GM12878 (cell line): ENCODE results near the gene IGF2R. TPM values are rescaled to one million over a fixed set of nuclear protein-coding genes. Genes with fewer than 3 reads are reported as not detected.

Source experiments
- ATAC-seq: fragments of 200-7000 bp; cut with Tn5 transposase; 3 replicates; pipeline ENCODE4 v1.9.1; 2020; ENCODE audit warnings: mild to moderate bottlenecking, moderate library complexity
- BruUV-seq: library from RNA; stranded (reverse); fragments of 400-500 nt; replicated peaks from 2 replicates; lab custom pipeline; 2021; lab: Mats Ljungman, UMichigan
- CTCF ChIA-PET: fragments of 300-600 bp; sonication (Branson Sonifier 250); formaldehyde crosslinking; extraction: SDS; loops from one replicate; lab custom pipeline; 2021; ENCODE audit warnings: inconsistent platforms; lab: Yijun Ruan, JAX
- POLR2A ChIA-PET: fragments of 350-600 bp; formaldehyde crosslinking; extraction: SDS; loops from one replicate; lab custom pipeline; 2021; ENCODE audit warnings: inconsistent platforms; lab: Charles Lee
- RAD21 ChIA-PET: fragments of 300-600 bp; sonication (Branson Sonifier 250); formaldehyde crosslinking; loops from one replicate; lab custom pipeline; 2023; ENCODE audit warnings: antibody characterized with exemption; ENCODE audit not compliant: unreplicated experiment; lab: Charles Lee
- SMC1A ChIA-PET: fragments of 300-600 bp; sonication (Branson Sonifier 250); formaldehyde crosslinking; loops from one replicate; lab custom pipeline; 2023; ENCODE audit not compliant: unreplicated experiment, uncharacterized antibody; lab: Charles Lee
- DNase-seq: peaks from one replicate; pipeline ENCODE4 v3.0.0-alpha.2; 2011; ENCODE audit warnings: low read depth, low spot score
- FAIRE-seq: peaks from 3 replicates; lab custom pipeline; 2011; peaks lifted over from hg19 to GRCh38; lab: Jason Lieb, UNC
- H2AFZ ChIP-seq: 2 replicates; pipeline ENCODE4 v1.6.0; 2011; ENCODE audit warnings: low read depth, low read length, control low read depth; ENCODE audit not compliant: control insufficient read depth
- H3K27ac ChIP-seq: 2 replicates; pipeline ENCODE4 v1.5.1; 2011; ENCODE audit warnings: control low read depth; ENCODE audit not compliant: control insufficient read depth, insufficient read depth
- H3K27me3 ChIP-seq, 2 experiments: replicated peaks in 1 of 2; 2 replicates each; pipeline versions ENCODE4 v1.6.0 to v1.6.1; 2011; ENCODE audit warnings: low read length in 1 of 2; ENCODE audit not compliant: control insufficient read depth in 2 of 2, insufficient read depth in 2 of 2
- H3K36me3 ChIP-seq, 2 experiments: 2 replicates each; pipeline ENCODE4 v1.5.1; 2011; ENCODE audit warnings: low read length in 1 of 2; ENCODE audit not compliant: control insufficient read depth in 2 of 2, insufficient read depth in 2 of 2
- H3K4me1 ChIP-seq: 2 replicates; pipeline ENCODE4 v1.6.1; 2011; ENCODE audit warnings: mild to moderate bottlenecking, low read length, moderate library complexity, mixed read lengths; ENCODE audit not compliant: control insufficient read depth, insufficient read depth
- H3K4me2 ChIP-seq: 2 replicates; pipeline ENCODE4 v1.6.0; 2011; ENCODE audit warnings: control low read depth; ENCODE audit not compliant: control insufficient read depth, insufficient read depth
- H3K4me3 ChIP-seq: fragments of 200-600 bp; sonication (generic); 2 replicates; pipeline ENCODE4 v1.5.1; 2016
- H3K79me2 ChIP-seq: 2 replicates; pipeline ENCODE4 v1.6.0; 2011; ENCODE audit warnings: low read length; ENCODE audit not compliant: control insufficient read depth, insufficient read depth
- H3K9ac ChIP-seq: 2 replicates; pipeline ENCODE4 v1.8.0; 2011; ENCODE audit warnings: low read length, control low read depth, mixed read lengths; ENCODE audit not compliant: control insufficient read depth, insufficient read depth
- H3K9me3 ChIP-seq: replicated peaks from 3 replicates; pipeline ENCODE4 v1.5.1; 2011; ENCODE audit warnings: mild to moderate bottlenecking, low read length; ENCODE audit not compliant: control insufficient read depth, insufficient read depth
- H4K20me1 ChIP-seq: 2 replicates; pipeline ENCODE4 v1.6.0; 2011; ENCODE audit not compliant: control insufficient read depth, insufficient read depth
- BRCA1 ChIP-seq: IDR thresholded peaks from 2 replicates; pipeline ENCODE4 v1.6.1; 2011; ENCODE audit warnings: low read depth, low read length, improper control_type of control experiment
- CEBPZ ChIP-seq: fragments of 150-350 bp; IDR thresholded peaks from 2 replicates; pipeline ENCODE4 v1.6.1; 2016; ENCODE audit warnings: low read depth, low read length
- EED ChIP-seq: sonication (generic); IDR thresholded peaks from 2 replicates; pipeline ENCODE4 v1.6.1; 2016; ENCODE audit warnings: antibody characterized with exemption, low read depth
- FOS ChIP-seq: IDR thresholded peaks from 3 replicates; pipeline ENCODE4 v1.6.1; 2011; ENCODE audit warnings: borderline replicate concordance; ENCODE audit not compliant: insufficient read length; ENCODE audit errors: extremely low read depth
- FOXK2 ChIP-seq: fragments of 450-650 bp; IDR thresholded peaks from 2 replicates; pipeline ENCODE4 v1.6.1; 2017; ENCODE audit warnings: mild to moderate bottlenecking, moderate library complexity
- IRF3 ChIP-seq: fragments of 450-650 bp; IDR thresholded peaks from 2 replicates; pipeline ENCODE4 v1.6.1; 2014; ENCODE audit warnings: mild to moderate bottlenecking
- NBN ChIP-seq: fragments of 450-650 bp; IDR thresholded peaks from 2 replicates; pipeline ENCODE4 v1.6.1; 2016
- PML ChIP-seq: IDR thresholded peaks from 2 replicates; pipeline ENCODE4 v1.6.1; 2012; ENCODE audit warnings: low read length, inconsistent platforms
- POLR2A ChIP-seq: IDR thresholded peaks from 2 replicates; pipeline ENCODE4 v1.6.1; 2011; ENCODE audit warnings: low read depth, mild to moderate bottlenecking, low read length
- SREBF1 ChIP-seq: IDR thresholded peaks from 2 replicates; pipeline ENCODE4 v1.6.1; 2012; ENCODE audit warnings: mild to moderate bottlenecking, low read length
- ZNF592 ChIP-seq: fragments of 450-650 bp; IDR thresholded peaks from 2 replicates; pipeline ENCODE4 v1.6.1; 2017; ENCODE audit warnings: mild to moderate bottlenecking, moderate library complexity
- WGBS: methylation state at CpG from one replicate; pipeline ENCODE4 v1.1.6; 2016; ENCODE audit warnings: low lambda C conversion rate; ENCODE audit not compliant: insufficient replicate concordance, insufficient coverage; ENCODE audit errors: missing lambda C conversion rate; 5-methylcytosine and 5-hydroxymethylcytosine counted together
- in situ Hi-C: fragments of 300-500 bp; cut with MboI; formaldehyde crosslinking; loops from 9 replicates; pipeline ENCODE4 v1.14.3; 2018; ENCODE audit warnings: mixed read lengths
- intact Hi-C: fragments of 100-400 bp; cut with micrococcal nuclease; formaldehyde crosslinking; loops from one replicate; pipeline ENCODE4 v1.14.2; 2022; ENCODE audit not compliant: unreplicated experiment
- polyA plus RNA-seq, 11 experiments: library from polyadenylated mRNA; depleted of rRNA in 4 of 11; unstranded in 6 of 11; stranded (reverse) in 5 of 11; fragments of >200 nt; fragmentation: Nextera tagmentation in 4 of 11; fragmentation: Illumina TruSeq in 1 of 11; extraction: Ambion mirVana in 4 of 11; extraction: Trizol in 1 of 11; gene quantifications; 1 replicate in 1 of 11; 2 replicates in 10 of 11; pipeline versions ENCODE4 v1.2.1 to v1.2.3, GENCODE V29; 2011 to 2016; ENCODE audit warnings: inconsistent platforms in 2 of 11, missing spikeins in 2 of 11, low read depth in 1 of 11
- total RNA-seq, 4 experiments: library from RNA; depleted of rRNA in 3 of 4; stranded (reverse); fragments of >200 nt in 3 of 4; fragmentation: Illumina TruSeq in 1 of 4; extraction: Trizol in 1 of 4; gene quantifications; 2 replicates each; pipeline versions ENCODE4 v1.2.1 to v1.2.3, GENCODE V29; 2013 to 2021
- TF ChIP-seq, protein P1 (sequence below): IDR thresholded peaks from 2 replicates; pipeline ENCODE4 v1.6.1; 2011; ENCODE audit warnings: low read depth, mild to moderate bottlenecking, low read length, moderate library complexity, borderline replicate concordance; ENCODE audit errors: extremely low read depth
- TF ChIP-seq, protein P2 (sequence below): IDR thresholded peaks from 2 replicates; pipeline ENCODE4 v1.6.1; 2011; ENCODE audit warnings: low read depth, low read length, improper control_type of control experiment, borderline replicate concordance

The IGF2R gene
- total and polyA plus RNA-seq, 10 of the 15 experiments (the other 5 are each of a cell fraction or from before 2014, with no cell fraction given), result 1.00 to 40.1 (median 16.8) TPM

GRCh38 chr6:160042014-160042773 is 73.3 kb downstream of the IGF2R start:
- FAIRE-seq (no peak), ATAC-seq (no peak), DNase-seq (no peak)
- ChIA-PET POLR2A (no interaction called here), SMC1A (interaction anchor here (0.6 to 1.1 kb wide), 3 partner anchors 14 to 131 kb away, joined by 3 to 4 read pairs (median 3); no protein-coding TSS in a partner anchor), CTCF (no interaction called here), RAD21 (no interaction called here)
- Histone ChIP-seq H3K36me3 (peaks cover 17 to 48% of the 10 kb centered on the region in 2 experiments), H3K9me3 (no peaks in the 10 kb centered on the region), H3K27ac (no peak overlapping the region), H3K4me2 (no peak overlapping the region), H3K4me3 (no peak overlapping the region), H3K27me3 (no peaks in the 10 kb centered on the region), H3K79me2 (no peaks in the 10 kb centered on the region), H3K4me1 (no peaks in the 10 kb centered on the region), H4K20me1 (no peaks in the 10 kb centered on the region), H3K9ac (no peak overlapping the region), H2AFZ (no peak overlapping the region)
- 84% methylated on average over 12 of the region's 12 CpGs for WGBS
- in situ Hi-C loops, result no loop called here
- intact Hi-C loops, result no loop called here
- BruUV-seq, result no TSS peak
- TF ChIP-seq SREBF1 (no peak), POLR2A (no peak), NBN (no peak), FOXK2 (no peak), IRF3 (no peak), FOS (no peak), ZNF592 (no peak), CEBPZ (no peak), BRCA1 (no peak), EED (no peak), PML (no peak)
- TF ChIP-seq, protein P1, sequence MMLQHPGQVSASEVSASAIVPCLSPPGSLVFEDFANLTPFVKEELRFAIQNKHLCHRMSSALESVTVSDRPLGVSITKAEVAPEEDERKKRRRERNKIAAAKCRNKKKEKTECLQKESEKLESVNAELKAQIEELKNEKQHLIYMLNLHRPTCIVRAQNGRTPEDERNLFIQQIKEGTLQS, result no peak
- TF ChIP-seq, protein P2, sequence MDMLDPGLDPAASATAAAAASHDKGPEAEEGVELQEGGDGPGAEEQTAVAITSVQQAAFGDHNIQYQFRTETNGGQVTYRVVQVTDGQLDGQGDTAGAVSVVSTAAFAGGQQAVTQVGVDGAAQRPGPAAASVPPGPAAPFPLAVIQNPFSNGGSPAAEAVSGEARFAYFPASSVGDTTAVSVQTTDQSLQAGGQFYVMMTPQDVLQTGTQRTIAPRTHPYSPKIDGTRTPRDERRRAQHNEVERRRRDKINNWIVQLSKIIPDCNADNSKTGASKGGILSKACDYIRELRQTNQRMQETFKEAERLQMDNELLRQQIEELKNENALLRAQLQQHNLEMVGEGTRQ, result no peak
